Activated CD8-positive, alpha-beta memory T cell treated with anti-CD3 and anti-CD28 coated beads for 1 hour (primary cell): Measurements from ENCODE around the gene SIGLEC8.
"Not testable (repeated sequence)": the region's sequence is repeated elsewhere in the genome, so short reads cannot be mapped to it uniquely, and the experiment has no call there.

ENCODE experiments used
- DNase-seq, 2 donors: peaks; one replicate each; pipeline ENCODE4 v3.0.0-alpha.2; 2020; ENCODE audit warnings: low read depth in 1 of 2; ENCODE audit errors: extremely low read depth in 1 of 2

The SIGLEC8 gene

GRCh38 chr19:51473009-51473707, 14.9 kb upstream of the SIGLEC8 start:
- DNase-seq: peak; percentile 57 to 76

- DNase-seq: no peak
Observed at GRCh38 chr19:51472607-51473006, 14.4 kb upstream of the SIGLEC8 start.

GRCh38 chr19:51471527-51471926, 13.3 kb upstream of the SIGLEC8 start:
- DNase-seq: no peak

- no peak for DNase-seq
Observed at GRCh38 chr19:51470966-51471365, 12.7 kb upstream of the SIGLEC8 start.

GRCh38 chr19:51469629-51470028, 11.4 kb upstream of the SIGLEC8 start:
- DNase-seq: no peak

- DNase-seq: no peak
Observed at GRCh38 chr19:51469162-51469561, 10.9 kb upstream of the SIGLEC8 start.

GRCh38 chr19:51468545-51468920, 10.3 kb upstream of the SIGLEC8 start:
- no peak for DNase-seq

GRCh38 chr19:51467864-51468544, 9.8 kb upstream of the SIGLEC8 start:
- DNase-seq: no peak

- DNase-seq: no peak
Observed at GRCh38 chr19:51466723-51467122, 8.5 kb upstream of the SIGLEC8 start.

- not testable (repeated sequence) for DNase-seq
Observed at GRCh38 chr19:51463976-51464581, 5.8 kb upstream of the SIGLEC8 start.

GRCh38 chr19:51462681-51463080, 4.4 kb upstream of the SIGLEC8 start:
- DNase-seq: no peak

GRCh38 chr19:51462276-51462675, 4.0 kb upstream of the SIGLEC8 start:
- DNase-seq: no peak

- DNase-seq: no peak
Observed at GRCh38 chr19:51461723-51462161, 3.5 kb upstream of the SIGLEC8 start.

GRCh38 chr19:51460164-51460992, 2.1 kb upstream of the SIGLEC8 start:
- DNase-seq: no peak

GRCh38 chr19:51458899-51459505, 748 bp upstream of the SIGLEC8 start:
- DNase-seq: no peak

GRCh38 chr19:51457351-51458013, 772 bp downstream of the SIGLEC8 start:
- no peak for DNase-seq

GRCh38 chr19:51456541-51457290, 1.5 kb downstream of the SIGLEC8 start:
- no peak for DNase-seq

- no peak for DNase-seq
Observed at GRCh38 chr19:51450730-51451307, 7.4 kb downstream of the SIGLEC8 start.

- DNase-seq: no peak
Observed at GRCh38 chr19:51448411-51449016, 9.7 kb downstream of the SIGLEC8 start.
